NCI-H128 (cell line): ENCODE data around the gene PRR36.

Source experiments
- DNase-seq: peaks from one replicate; lab custom pipeline; 2025; ENCODE audit not compliant: unreplicated experiment; lab: John Stamatoyannopoulos, UW

PRR36 gene

DNA sequence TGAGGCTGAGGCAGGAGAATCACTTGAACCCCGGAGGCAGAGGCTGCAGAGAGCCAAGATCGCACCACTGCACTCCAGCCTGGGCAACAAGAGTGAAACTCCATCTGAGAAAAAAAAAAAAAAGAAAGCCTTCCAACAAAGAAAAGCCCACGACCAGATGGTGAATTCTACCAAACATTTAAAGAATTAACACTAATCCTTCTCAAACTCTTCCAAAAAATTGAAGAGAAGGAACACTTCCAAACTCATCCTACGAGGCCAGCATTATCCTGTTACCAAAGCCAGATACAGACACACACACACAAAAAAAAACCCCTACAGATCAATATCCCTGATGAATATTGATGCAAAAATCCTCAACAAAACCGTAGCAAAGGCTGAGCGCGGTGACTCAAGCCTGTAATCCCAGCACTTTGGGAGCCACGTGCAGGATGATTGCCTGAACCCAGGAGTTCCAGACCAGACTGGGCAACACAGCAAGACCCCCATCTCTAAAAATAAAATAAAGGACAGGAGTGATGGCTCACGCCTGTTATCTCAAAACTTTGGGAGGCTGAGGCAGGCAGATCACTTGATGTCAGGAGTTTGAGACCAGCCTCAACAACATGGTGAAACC is 50.4 kb downstream of the PRR36 start:
- DNase-seq, result no peak

DNA sequence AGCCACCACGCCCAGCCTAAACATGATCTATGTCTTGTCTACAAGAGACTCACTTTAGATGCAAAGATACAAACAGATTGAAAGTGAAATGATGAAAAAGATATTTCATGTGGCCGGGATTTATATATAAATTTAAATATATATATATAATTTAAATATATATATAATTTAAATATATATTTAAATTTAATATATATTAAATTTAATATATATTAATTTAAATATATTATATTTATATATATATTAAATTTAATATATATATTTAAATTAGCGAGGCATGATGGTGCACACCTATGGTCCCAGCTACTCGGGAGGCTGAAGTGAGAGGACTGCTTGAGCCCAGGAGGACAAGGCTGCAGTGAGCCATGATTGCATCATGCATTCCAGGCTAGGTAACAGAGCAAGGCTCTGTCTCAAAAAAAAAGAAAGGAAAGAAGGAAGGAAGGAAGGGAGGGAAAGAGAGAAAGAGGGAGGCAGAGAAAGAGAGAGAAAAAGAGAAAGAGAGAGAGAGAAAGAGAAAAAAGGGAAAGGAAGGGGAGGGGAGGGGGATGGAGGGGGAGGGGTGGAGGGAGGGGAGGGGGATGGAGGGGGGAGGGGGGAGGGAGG is 51.2 kb downstream of the PRR36 start:
- no peak for DNase-seq

DNA sequence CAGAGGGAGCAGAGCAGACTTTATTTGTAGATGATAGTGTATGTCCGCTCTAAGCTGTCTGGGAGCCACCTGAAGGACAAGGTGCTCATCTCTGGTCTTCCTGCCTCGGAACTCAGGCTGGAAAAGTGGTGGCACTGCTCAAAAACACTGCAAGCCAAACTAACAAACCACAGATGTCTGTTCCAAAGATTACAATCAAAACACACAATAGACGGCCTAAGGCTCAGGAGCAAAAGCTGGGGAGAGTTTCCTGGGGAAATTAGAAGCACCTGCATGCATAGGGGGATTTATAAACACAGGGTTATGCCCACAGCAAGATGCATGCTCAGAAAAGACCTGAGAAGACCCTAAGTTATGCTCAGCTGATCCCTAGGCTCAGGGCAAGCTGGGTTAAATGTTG is 53.6 kb downstream of the PRR36 start:
- no peak for DNase-seq

DNA sequence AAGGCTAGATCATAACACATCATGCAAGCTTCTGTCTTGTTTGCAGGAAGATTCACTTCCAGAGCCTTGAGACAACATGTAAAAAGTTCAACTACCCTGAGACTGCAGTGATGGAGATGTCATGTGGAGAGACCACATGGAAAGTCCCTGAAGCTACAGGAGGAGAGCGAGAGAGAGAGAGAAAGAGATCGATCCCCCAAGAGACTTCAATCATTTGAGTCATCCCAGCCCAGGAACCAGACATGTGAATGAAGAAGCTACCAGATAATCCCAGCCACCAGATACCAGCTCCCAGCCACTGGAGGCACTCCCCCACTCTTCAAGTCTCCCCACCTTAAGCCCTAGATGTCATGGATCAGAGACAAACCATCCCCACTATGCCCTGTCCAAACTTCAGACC is 54.9 kb downstream of the PRR36 start:
- no peak for DNase-seq

DNA sequence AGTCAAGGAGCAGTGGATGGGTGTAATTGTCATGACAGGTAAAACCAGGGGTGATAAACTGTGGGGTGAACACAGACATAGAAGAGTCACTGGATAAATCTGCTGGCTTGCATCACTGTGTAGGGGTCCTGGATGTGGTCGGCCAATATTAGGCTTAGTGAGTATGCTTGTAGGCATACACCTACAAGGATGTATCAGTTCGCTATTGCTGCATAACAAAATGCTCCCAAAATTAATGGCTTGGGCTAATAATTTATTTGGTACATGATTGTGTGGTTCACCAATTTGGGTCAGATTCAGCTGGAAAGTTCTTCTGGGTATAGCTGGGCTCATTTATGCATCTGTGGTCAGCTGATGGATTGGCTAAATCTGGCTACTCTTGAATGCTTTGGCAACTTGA is 55.4 kb downstream of the PRR36 start:
- DNase-seq, result no peak
